Liver (tissue), 3 donors: ENCODE measurements around the gene LETMD1.

ENCODE experiments used
- ATF3 ChIP-seq: IDR thresholded peaks from 2 replicates; pipeline ENCODE4 v1.6.1; 2016; ENCODE audit warnings: antibody characterized with exemption
- EGR1 ChIP-seq, 2 donors: IDR thresholded peaks; 2 replicates each; pipeline ENCODE4 v1.6.1; 2016 to 2018; ENCODE audit warnings: antibody characterized with exemption in 2 of 2, low read depth in 2 of 2
- GABPA ChIP-seq, 2 donors: IDR thresholded peaks in 1 of 2; conservative IDR thresholded peaks in 1 of 2; 2 replicates each; pipeline ENCODE4 v1.6.1; 2016; ENCODE audit warnings: antibody characterized with exemption in 2 of 2, mild to moderate bottlenecking in 1 of 2, moderate library complexity in 1 of 2
- JUND ChIP-seq, 2 donors: IDR thresholded peaks; 2 replicates each; pipeline ENCODE4 v1.6.1; 2016; ENCODE audit warnings: antibody characterized with exemption in 2 of 2
- MAX ChIP-seq: IDR thresholded peaks from 2 replicates; pipeline ENCODE4 v1.6.1; 2016; ENCODE audit warnings: antibody characterized with exemption
- RAD21 ChIP-seq, 2 donors: IDR thresholded peaks; 2 replicates each; pipeline ENCODE4 v1.6.1; 2016; ENCODE audit warnings: antibody characterized with exemption in 2 of 2, mild to moderate bottlenecking in 2 of 2
- REST ChIP-seq: IDR thresholded peaks from 2 replicates; pipeline ENCODE4 v1.6.1; 2016; ENCODE audit warnings: antibody characterized with exemption, mild to moderate bottlenecking
- SP1 ChIP-seq: IDR thresholded peaks from 2 replicates; pipeline ENCODE4 v1.6.1; 2018; ENCODE audit warnings: antibody characterized with exemption, mild to moderate bottlenecking
- YY1 ChIP-seq: IDR thresholded peaks from 2 replicates; pipeline ENCODE4 v1.6.1; 2016; ENCODE audit warnings: antibody characterized with exemption, mild to moderate bottlenecking
- ZBTB33 ChIP-seq: IDR thresholded peaks from 2 replicates; pipeline ENCODE4 v1.6.1; 2016; ENCODE audit warnings: antibody characterized with exemption
- TF ChIP-seq, protein P1 (sequence below): fragments of 150-350 bp; IDR thresholded peaks from 2 replicates; pipeline ENCODE4 v1.5.1; 2017; ENCODE audit warnings: improper control_type of control experiment, low read depth, low read length; ENCODE audit not compliant: missing input control
- donor health status: healthy.
- donor health status: healthy.

- TF ChIP-seq, protein P1, sequence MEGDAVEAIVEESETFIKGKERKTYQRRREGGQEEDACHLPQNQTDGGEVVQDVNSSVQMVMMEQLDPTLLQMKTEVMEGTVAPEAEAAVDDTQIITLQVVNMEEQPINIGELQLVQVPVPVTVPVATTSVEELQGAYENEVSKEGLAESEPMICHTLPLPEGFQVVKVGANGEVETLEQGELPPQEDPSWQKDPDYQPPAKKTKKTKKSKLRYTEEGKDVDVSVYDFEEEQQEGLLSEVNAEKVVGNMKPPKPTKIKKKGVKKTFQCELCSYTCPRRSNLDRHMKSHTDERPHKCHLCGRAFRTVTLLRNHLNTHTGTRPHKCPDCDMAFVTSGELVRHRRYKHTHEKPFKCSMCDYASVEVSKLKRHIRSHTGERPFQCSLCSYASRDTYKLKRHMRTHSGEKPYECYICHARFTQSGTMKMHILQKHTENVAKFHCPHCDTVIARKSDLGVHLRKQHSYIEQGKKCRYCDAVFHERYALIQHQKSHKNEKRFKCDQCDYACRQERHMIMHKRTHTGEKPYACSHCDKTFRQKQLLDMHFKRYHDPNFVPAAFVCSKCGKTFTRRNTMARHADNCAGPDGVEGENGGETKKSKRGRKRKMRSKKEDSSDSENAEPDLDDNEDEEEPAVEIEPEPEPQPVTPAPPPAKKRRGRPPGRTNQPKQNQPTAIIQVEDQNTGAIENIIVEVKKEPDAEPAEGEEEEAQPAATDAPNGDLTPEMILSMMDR = no peak
- TF ChIP-seq GABPA (IDR thresholded peaks at IDR 0.05 in 1 of 2, conservative IDR thresholded peaks at IDR 0.05 in 1 of 2) = no peak
- TF ChIP-seq ATF3 = no peak
- no peak for TF ChIP-seq EGR1 (IDR thresholded peaks at IDR 0.05; ENCODE audit: low read depth in 2 of 2)
- TF ChIP-seq RAD21 (IDR thresholded peaks at IDR 0.05) = no peak
- TF ChIP-seq YY1 = no peak
- TF ChIP-seq JUND (IDR thresholded peaks at IDR 0.05) = no peak
- TF ChIP-seq ZBTB33 = no peak
- no peak for TF ChIP-seq MAX
- TF ChIP-seq REST = no peak
- no peak for TF ChIP-seq SP1
These were observed 37.6 kb downstream of the LETMD1 start for GRCh38 chr12:51085757-51086156.
